Liver (tissue), 9 donors: ENCODE measurements around the gene HOMER1. TPM values are rescaled to one million over a fixed set of nuclear protein-coding genes. Genes with fewer than 3 reads are reported as not detected.

Experiments used
- DNase-seq: peaks from one replicate; pipeline ENCODE4 v3.0.0-alpha.2; 2017; ENCODE audit warnings: low spot score
- H3K27ac ChIP-seq, 2 donors: one replicate each; pipeline ENCODE4 v1.7.0; 2013; ENCODE audit warnings: inconsistent platforms in 2 of 2, low read length in 2 of 2, control low read depth in 1 of 2, low read depth in 1 of 2, mild to moderate bottlenecking in 1 of 2
- H3K27me3 ChIP-seq, 4 donors: one replicate each; pipeline versions ENCODE4 v1.6.1 to v1.7.0; 2013; ENCODE audit warnings: low read length in 3 of 4, inconsistent platforms in 1 of 4, mild to moderate bottlenecking in 1 of 4, moderate library complexity in 1 of 4; ENCODE audit not compliant: control insufficient read depth in 4 of 4, insufficient read depth in 4 of 4
- H3K36me3 ChIP-seq, 4 donors: one replicate each; pipeline versions ENCODE4 v1.6.1 to v1.7.0; 2013; ENCODE audit warnings: low read length in 3 of 4, mild to moderate bottlenecking in 3 of 4, low read depth in 1 of 4, moderate library complexity in 1 of 4; ENCODE audit not compliant: control insufficient read depth in 4 of 4, insufficient read depth in 3 of 4
- H3K4me1 ChIP-seq, 4 donors: one replicate each; pipeline versions ENCODE4 v1.6.1 to v1.7.0; 2013; ENCODE audit warnings: low read length in 3 of 4, mild to moderate bottlenecking in 3 of 4, moderate library complexity in 1 of 4; ENCODE audit not compliant: control insufficient read depth in 4 of 4, insufficient read depth in 4 of 4
- H3K4me3 ChIP-seq, 3 donors: one replicate each; pipeline versions ENCODE4 v1.6.1 to v1.7.0; 2013; ENCODE audit warnings: low read length in 3 of 3, control low read depth in 1 of 3, low read depth in 1 of 3, mild to moderate bottlenecking in 1 of 3
- H3K9ac ChIP-seq, 2 donors: one replicate each; pipeline ENCODE4 v1.7.0; 2013; ENCODE audit warnings: low read length in 2 of 2, mild to moderate bottlenecking in 2 of 2, moderate library complexity in 2 of 2, control low read depth in 1 of 2, low read depth in 1 of 2
- H3K9me3 ChIP-seq, 4 donors: one replicate each; pipeline versions ENCODE4 v1.6.1 to v1.7.0; 2013; ENCODE audit warnings: low read length in 3 of 4; ENCODE audit not compliant: control insufficient read depth in 4 of 4
- ATF3 ChIP-seq: IDR thresholded peaks from 2 replicates; pipeline ENCODE4 v1.6.1; 2016; ENCODE audit warnings: antibody characterized with exemption
- CTCF ChIP-seq: fragments of 150-350 bp; IDR thresholded peaks from 2 replicates; pipeline ENCODE4 v1.5.1; 2017; ENCODE audit warnings: improper control_type of control experiment, low read depth, low read length; ENCODE audit not compliant: missing input control
- EGR1 ChIP-seq, 2 donors: IDR thresholded peaks; 2 replicates each; pipeline ENCODE4 v1.6.1; 2016 to 2018; ENCODE audit warnings: antibody characterized with exemption in 2 of 2, low read depth in 2 of 2
- FOXA1 ChIP-seq: IDR thresholded peaks from 2 replicates; pipeline ENCODE4 v1.6.1; 2016; ENCODE audit warnings: antibody characterized with exemption
- FOXA2 ChIP-seq: IDR thresholded peaks from 2 replicates; pipeline ENCODE4 v1.6.1; 2016; ENCODE audit warnings: antibody characterized with exemption
- GABPA ChIP-seq, 2 donors: IDR thresholded peaks in 1 of 2; conservative IDR thresholded peaks in 1 of 2; 2 replicates each; pipeline ENCODE4 v1.6.1; 2016; ENCODE audit warnings: antibody characterized with exemption in 2 of 2, mild to moderate bottlenecking in 1 of 2, moderate library complexity in 1 of 2
- HNF4A ChIP-seq, 2 donors: conservative IDR thresholded peaks; 2 replicates each; pipeline ENCODE4 v1.6.1; 2016; ENCODE audit warnings: antibody characterized with exemption in 2 of 2, mild to moderate bottlenecking in 2 of 2
- HNF4G ChIP-seq: IDR thresholded peaks from 2 replicates; pipeline ENCODE4 v1.6.1; 2016; ENCODE audit warnings: antibody characterized with exemption
- JUND ChIP-seq, 2 donors: IDR thresholded peaks; 2 replicates each; pipeline ENCODE4 v1.6.1; 2016; ENCODE audit warnings: antibody characterized with exemption in 2 of 2
- MAX ChIP-seq: IDR thresholded peaks from 2 replicates; pipeline ENCODE4 v1.6.1; 2016; ENCODE audit warnings: antibody characterized with exemption
- NR2F2 ChIP-seq: IDR thresholded peaks from 2 replicates; pipeline ENCODE4 v1.6.1; 2016; ENCODE audit warnings: antibody characterized with exemption
- RAD21 ChIP-seq, 2 donors: IDR thresholded peaks; 2 replicates each; pipeline ENCODE4 v1.6.1; 2016; ENCODE audit warnings: antibody characterized with exemption in 2 of 2, mild to moderate bottlenecking in 2 of 2
- REST ChIP-seq: IDR thresholded peaks from 2 replicates; pipeline ENCODE4 v1.6.1; 2016; ENCODE audit warnings: antibody characterized with exemption, mild to moderate bottlenecking
- RXRA ChIP-seq, 2 donors: IDR thresholded peaks; 2 replicates each; pipeline ENCODE4 v1.6.1; 2017 to 2018; ENCODE audit warnings: antibody characterized with exemption in 2 of 2, mild to moderate bottlenecking in 1 of 2
- SP1 ChIP-seq: IDR thresholded peaks from 2 replicates; pipeline ENCODE4 v1.6.1; 2018; ENCODE audit warnings: antibody characterized with exemption, mild to moderate bottlenecking
- TAF1 ChIP-seq: conservative IDR thresholded peaks from 2 replicates; pipeline ENCODE4 v1.6.1; 2016; ENCODE audit warnings: antibody characterized with exemption, mild to moderate bottlenecking
- YY1 ChIP-seq: IDR thresholded peaks from 2 replicates; pipeline ENCODE4 v1.6.1; 2016; ENCODE audit warnings: antibody characterized with exemption, mild to moderate bottlenecking
- ZBTB33 ChIP-seq: IDR thresholded peaks from 2 replicates; pipeline ENCODE4 v1.6.1; 2016; ENCODE audit warnings: antibody characterized with exemption
- WGBS: extraction: QIAGEN DNeasy Blood & Tissue Kit; methylation state at CpG from one replicate; pipeline ENCODE4 v1.1.7; 2013; 5-methylcytosine and 5-hydroxymethylcytosine counted together
- polyA plus RNA-seq, 2 donors: library from polyadenylated mRNA; stranded (reverse) in 1 of 2; unstranded in 1 of 2; fragments of 200-250 nt in 1 of 2; fragments of >200 nt in 1 of 2; fragmentation: Nextera tagmentation in 1 of 2; extraction: Ambion mirVana in 1 of 2; gene quantifications; one replicate each; pipeline versions ENCODE4 v1.2.1 to v1.2.3, GENCODE V29; 2013 to 2015
- total RNA-seq, 2 donors: library from RNA; depleted of rRNA; stranded (reverse); fragments of >200 nt; gene quantifications; one replicate each; pipeline ENCODE4 v1.2.3, GENCODE V29; 2014
- donor health status: healthy.
- donor health status: healthy.
- donor health status: healthy.
- donor health status: healthy.
- donor health status: healthy.

Gene HOMER1
- total and polyA plus RNA-seq, 4 donors, result 0.33 to 8.7 (median 1.2) TPM

- Histone ChIP-seq H3K9me3 (no peaks in the 10 kb centered on the region), H3K4me3 (no peak overlapping the region), H3K4me1 (no peaks in the 10 kb centered on the region), H3K9ac (no peak overlapping the region), H3K27me3 (no peaks in the 10 kb centered on the region), H3K27ac (no peak overlapping the region), H3K36me3 (no peaks in the 10 kb centered on the region)
- DNase-seq, result no peak
- 91% methylated on average over 6 of the region's 6 CpGs for WGBS
- TF ChIP-seq TAF1 (no peak), EGR1 (IDR thresholded peaks at IDR 0.05; ENCODE audit: low read depth in 2 of 2) (no peak), REST (no peak), NR2F2 (no peak), RXRA (IDR thresholded peaks at IDR 0.05) (no peak), JUND (IDR thresholded peaks at IDR 0.05) (no peak), GABPA (IDR thresholded peaks at IDR 0.05 in 1 of 2, conservative IDR thresholded peaks at IDR 0.05 in 1 of 2) (no peak), MAX (no peak), HNF4G (no peak), RAD21 (IDR thresholded peaks at IDR 0.05) (no peak), ATF3 (no peak), HNF4A (conservative IDR thresholded peaks at IDR 0.05) (no peak), ZBTB33 (no peak), YY1 (no peak), SP1 (no peak), CTCF (no peak), FOXA2 (no peak), FOXA1 (no peak)
These were observed 167.5 kb downstream of the HOMER1 start for GRCh38 chr5:79346420-79346824.
